Kidney capillary endothelial cell (primary cell): ENCODE data around the gene CFAP65.
A peak's percentile ranks its signal among the peaks of the same experiment; 100 is the strongest.

Experiments used
- DNase-seq: peaks from one replicate; pipeline ENCODE4 v3.0.0-alpha.2; 2018; ENCODE audit warnings: low spot score

The CFAP65 gene, protein sequence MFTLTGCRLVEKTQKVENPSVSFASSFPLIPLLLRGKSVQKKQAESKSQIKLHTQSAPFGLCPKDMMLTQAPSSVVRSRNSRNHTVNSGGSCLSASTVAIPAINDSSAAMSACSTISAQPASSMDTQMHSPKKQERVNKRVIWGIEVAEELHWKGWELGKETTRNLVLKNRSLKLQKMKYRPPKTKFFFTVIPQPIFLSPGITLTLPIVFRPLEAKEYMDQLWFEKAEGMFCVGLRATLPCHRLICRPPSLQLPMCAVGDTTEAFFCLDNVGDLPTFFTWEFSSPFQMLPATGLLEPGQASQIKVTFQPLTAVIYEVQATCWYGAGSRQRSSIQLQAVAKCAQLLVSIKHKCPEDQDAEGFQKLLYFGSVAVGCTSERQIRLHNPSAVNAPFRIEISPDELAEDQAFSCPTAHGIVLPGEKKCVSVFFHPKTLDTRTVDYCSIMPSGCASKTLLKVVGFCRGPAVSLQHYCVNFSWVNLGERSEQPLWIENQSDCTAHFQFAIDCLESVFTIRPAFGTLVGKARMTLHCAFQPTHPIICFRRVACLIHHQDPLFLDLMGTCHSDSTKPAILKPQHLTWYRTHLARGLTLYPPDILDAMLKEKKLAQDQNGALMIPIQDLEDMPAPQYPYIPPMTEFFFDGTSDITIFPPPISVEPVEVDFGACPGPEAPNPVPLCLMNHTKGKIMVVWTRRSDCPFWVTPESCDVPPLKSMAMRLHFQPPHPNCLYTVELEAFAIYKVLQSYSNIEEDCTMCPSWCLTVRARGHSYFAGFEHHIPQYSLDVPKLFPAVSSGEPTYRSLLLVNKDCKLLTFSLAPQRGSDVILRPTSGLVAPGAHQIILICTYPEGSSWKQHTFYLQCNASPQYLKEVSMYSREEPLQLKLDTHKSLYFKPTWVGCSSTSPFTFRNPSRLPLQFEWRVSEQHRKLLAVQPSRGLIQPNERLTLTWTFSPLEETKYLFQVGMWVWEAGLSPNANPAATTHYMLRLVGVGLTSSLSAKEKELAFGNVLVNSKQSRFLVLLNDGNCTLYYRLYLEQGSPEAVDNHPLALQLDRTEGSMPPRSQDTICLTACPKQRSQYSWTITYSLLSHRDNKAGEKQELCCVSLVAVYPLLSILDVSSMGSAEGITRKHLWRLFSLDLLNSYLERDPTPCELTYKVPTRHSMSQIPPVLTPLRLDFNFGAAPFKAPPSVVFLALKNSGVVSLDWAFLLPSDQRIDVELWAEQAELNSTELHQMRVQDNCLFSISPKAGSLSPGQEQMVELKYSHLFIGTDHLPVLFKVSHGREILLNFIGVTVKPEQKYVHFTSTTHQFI (N-terminal part only)

DNA sequence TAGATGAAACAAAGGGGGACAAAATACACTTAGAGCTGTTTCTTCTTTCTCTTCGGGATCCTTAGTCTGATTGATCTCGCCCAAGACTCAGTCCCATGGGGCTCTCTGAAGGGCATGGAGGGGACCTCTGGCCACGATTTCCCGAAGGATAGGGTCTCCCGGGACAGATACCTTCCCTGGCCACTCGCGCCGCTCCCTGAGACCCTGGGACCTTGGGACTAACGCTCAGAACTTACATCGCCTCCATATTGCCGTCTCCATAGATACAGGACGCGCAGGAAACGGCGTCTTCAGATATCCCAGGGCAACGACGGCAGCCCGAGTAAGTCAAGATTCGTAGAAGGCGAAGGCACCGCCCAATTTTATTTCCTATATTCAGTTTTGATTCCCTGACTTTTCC, at the start of gene CFAP65:
TSS of gene CFAP65 (minus strand) at position 265 of the 400 bp plus-strand sequence. CDS start 2,468 bp downstream, outside the sequence.
- DNase-seq, result peak; percentile 25

GRCh38 chr2:219090436-219091299, 49.4 kb upstream of the CFAP65 start:
- no peak for DNase-seq

GRCh38 chr2:219089330-219089729, 48.0 kb upstream of the CFAP65 start:
- DNase-seq, result no peak

GRCh38 chr2:219087848-219088247, 46.5 kb upstream of the CFAP65 start:
- no peak for DNase-seq

DNA sequence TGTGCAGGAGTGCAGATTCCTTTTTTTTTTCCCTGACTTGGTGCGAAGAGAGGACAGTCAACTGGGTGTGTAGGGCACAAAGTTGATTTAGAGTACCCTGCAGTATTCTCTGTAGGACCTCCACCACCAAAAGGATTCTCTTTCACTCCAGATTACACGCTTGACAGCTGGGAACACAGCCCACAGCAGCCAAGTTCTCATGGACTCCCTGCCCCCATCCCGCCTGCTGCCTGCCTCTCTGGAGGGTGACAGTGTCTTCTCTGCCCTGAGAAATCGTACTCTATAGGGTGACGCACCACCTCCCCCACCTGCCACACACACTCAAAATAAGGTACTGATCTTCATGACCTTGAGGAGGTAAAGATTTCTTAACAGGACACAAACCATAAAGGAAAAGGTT, 46.0 kb upstream of the CFAP65 start:
- no peak for DNase-seq

GRCh38 chr2:219086196-219086595, 44.9 kb upstream of the CFAP65 start:
- no peak for DNase-seq

- DNase-seq, result no peak
These were observed 43.5 kb upstream of the CFAP65 start for GRCh38 chr2:219084791-219085190.

GRCh38 chr2:219082332-219082958, 41.1 kb upstream of the CFAP65 start:
- no peak for DNase-seq

GRCh38 chr2:219081701-219082331, 40.5 kb upstream of the CFAP65 start:
- no peak for DNase-seq

GRCh38 chr2:219081096-219081495, 39.8 kb upstream of the CFAP65 start:
- DNase-seq, result no peak

DNA sequence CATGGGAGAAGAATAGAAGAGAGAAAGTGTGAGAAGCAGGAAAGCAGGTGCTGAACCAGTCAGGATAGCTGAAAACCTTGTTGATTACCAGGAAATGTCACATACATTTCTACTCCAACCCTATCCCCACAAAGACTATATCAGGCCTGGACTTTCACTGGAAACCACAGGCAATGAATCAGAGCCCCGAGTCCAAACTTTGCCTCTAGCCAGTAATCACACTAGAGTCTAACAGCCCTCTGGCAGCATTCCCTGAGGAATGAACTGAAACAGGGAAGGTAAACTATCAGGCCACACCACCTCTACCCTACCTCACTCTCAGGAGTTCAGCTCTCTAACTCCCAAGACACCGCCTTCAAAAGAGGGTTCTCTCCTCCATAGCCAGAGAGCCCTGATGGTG, 38.1 kb upstream of the CFAP65 start:
- DNase-seq, result no peak

DNA sequence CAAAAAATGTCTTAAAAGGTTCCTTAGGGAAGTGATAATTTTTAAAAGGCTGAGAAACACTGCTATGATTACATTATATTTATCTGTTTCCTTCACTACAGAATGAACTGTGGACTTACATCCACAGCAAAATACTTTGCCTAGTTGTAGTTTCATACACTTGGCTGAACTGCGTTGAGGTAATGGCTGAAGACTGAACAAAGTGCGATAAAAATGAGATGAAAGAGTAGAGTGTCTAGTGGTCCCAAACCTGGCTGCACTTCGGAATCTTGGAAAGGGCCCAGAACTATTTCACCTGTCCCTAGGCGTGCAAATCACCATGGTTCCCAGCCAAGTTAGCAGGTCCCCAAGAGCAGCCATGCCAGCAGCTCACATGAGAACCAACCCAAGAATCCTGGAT, 37.6 kb upstream of the CFAP65 start:
- DNase-seq, result no peak

GRCh38 chr2:219078126-219078525, 36.8 kb upstream of the CFAP65 start:
- no peak for DNase-seq

- DNase-seq, result no peak
These were observed 34.9 kb upstream of the CFAP65 start for GRCh38 chr2:219076253-219076652.

DNA sequence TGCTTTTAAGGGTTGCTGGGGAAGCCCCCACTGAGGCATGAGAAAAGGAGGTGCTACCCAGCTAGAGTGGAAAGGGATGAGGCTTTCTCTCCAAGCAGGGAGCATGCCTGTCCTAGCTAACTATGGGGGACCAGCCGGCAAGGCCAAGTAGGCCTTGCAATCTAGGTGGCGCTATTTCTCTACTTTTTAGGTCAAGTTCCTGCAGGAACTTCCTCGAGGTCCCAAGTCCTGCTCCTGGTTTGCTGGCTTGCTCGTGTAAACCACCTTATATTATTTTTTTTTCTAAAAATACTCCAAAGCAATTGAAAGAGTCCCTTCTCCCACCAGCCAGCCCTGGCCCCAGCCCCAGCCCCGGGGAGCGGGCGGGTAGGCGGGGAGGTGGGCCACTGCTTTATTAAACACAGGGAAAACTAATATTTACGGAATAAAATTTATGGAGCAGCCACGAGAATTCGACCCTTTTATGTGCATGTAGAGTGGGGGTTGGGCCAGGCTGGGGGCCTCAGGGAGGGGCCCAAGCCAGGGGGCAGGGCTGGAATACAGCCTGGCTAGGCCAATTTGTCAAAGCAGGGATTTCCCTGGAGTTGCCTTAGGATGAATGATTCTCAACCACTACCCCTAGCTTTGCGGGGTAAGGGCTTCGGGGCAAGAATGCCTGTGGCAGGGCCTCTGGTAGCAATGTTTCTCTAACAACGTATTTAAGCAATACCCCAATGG, 32.3 kb upstream of the CFAP65 start:
- peak; percentile 44 for DNase-seq

GRCh38 chr2:219072741-219073250, 31.5 kb upstream of the CFAP65 start:
- DNase-seq, result no peak

- no peak for DNase-seq
These were observed 30.0 kb upstream of the CFAP65 start for GRCh38 chr2:219071131-219071816.

- no peak for DNase-seq
These were observed 24.2 kb upstream of the CFAP65 start for GRCh38 chr2:219065484-219065883.

DNA sequence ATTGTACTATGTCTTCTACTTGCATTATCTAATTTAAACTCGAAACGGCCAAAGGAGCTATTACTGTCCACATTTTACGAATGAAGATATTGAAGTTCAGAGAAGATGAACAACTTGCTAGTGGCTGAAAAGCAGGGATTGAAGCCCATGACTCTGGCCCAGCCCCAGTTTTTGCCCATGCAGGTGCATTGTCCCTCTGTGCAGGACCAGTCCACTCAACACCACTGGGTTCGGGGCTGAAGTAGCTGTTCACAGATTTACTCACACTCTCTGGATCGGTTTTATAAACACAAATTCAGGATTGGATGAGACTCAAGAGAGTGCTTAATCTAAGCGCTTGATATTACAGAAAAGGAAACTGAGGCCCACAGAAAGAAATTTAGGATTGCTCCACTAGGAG, 20.8 kb upstream of the CFAP65 start:
- no peak for DNase-seq
